Fibroblast of pulmonary artery (primary cell): ENCODE results near the gene PRKAG2.

Experiments
- DNase-seq: peaks from one replicate; pipeline ENCODE4 v3.0.0-alpha.2; 2010; ENCODE audit warnings: low read depth
- H3K4me3 ChIP-seq: replicated peaks from 2 replicates; pipeline ENCODE4 v1.5.1; 2011; ENCODE audit warnings: low read depth, mild to moderate bottlenecking, control low read depth, low read length, moderate library complexity
- TF ChIP-seq, protein P1 (sequence below): IDR thresholded peaks from 2 replicates; pipeline ENCODE4 v1.5.1; 2011; ENCODE audit warnings: mild to moderate bottlenecking, control low read depth, low read length, inconsistent platforms; ENCODE audit errors: missing control alignments

PRKAG2 gene

DNA sequence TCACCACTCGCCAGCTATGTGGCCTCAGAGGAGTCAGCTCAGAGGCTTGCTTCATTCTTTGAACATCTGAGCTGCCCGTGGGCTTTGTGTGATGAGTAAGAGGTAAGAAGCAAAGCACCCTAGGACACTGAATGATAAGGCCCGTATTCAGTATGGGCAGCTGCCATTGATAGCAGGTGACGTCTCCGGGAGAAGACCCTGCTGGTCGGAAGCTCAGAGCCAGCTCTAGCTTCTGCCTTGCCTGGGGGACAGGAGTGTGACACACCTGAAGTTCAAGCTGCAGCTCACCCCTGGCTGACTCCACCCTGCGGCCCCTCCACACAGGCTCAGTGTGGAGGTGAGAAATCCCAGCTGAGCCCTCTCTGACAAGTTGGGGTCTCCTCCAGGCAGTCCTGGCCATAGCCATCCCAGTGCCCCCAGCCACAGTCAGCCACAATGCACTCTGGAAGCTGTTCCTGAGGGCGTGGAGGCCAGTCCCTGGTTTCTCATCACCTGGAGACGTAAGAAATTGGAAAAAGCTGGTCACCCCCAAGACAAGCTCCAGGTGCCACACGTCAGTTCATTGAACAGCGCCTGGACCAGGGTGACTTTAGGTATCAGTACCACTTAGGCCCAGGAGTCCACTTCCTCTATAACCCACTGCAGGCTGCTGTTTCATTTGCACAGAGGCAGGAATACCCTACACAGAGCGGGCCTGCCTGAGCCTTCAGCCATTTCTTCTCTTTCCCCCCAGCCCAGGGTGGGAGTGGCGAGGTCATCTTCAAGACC, 192.3 kb downstream of the PRKAG2 start:
- DNase-seq, result no peak
- H3K4me3 ChIP-seq, result no peak overlapping the region
- TF ChIP-seq, protein P1, sequence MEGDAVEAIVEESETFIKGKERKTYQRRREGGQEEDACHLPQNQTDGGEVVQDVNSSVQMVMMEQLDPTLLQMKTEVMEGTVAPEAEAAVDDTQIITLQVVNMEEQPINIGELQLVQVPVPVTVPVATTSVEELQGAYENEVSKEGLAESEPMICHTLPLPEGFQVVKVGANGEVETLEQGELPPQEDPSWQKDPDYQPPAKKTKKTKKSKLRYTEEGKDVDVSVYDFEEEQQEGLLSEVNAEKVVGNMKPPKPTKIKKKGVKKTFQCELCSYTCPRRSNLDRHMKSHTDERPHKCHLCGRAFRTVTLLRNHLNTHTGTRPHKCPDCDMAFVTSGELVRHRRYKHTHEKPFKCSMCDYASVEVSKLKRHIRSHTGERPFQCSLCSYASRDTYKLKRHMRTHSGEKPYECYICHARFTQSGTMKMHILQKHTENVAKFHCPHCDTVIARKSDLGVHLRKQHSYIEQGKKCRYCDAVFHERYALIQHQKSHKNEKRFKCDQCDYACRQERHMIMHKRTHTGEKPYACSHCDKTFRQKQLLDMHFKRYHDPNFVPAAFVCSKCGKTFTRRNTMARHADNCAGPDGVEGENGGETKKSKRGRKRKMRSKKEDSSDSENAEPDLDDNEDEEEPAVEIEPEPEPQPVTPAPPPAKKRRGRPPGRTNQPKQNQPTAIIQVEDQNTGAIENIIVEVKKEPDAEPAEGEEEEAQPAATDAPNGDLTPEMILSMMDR, result no peak

DNA sequence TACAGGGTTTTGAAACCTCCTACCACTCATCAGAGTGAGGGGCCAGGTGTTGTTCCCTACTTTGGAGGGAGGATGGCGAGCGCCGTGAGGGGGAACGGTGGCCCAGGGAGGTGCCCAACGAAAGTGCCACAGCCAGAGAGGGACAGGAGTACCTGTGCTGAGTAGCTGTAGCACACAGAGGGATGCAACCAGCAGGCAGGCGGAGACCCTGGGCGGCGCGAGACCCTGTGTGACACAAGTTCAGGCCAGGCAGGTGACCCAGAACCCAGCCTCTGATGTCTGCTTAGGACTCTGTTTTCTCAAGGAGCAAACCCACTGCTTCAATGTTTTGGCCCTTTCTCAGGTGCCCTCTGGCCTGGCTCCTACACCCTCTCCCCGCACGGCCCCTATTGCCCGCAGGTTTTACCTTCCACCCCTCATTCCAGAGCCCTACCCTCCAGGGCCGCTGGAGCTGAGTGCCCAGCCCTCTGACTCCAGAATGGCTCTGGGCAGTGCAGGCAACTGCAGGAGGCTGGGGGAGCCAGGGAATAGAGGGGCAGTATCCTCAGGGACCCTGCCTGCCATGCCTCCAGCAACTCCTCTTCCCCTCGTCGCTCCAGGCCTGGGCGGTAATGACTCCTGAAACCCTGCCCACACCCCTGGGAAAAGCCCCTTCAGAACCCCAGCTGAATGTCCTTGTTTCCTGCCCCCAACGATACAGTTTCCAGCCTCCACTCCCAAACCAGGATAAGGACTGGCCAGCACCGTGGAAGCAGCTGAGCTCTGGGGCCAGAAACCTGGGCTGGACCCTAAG, 193.1 kb downstream of the PRKAG2 start:
- no peak overlapping the region for H3K4me3 ChIP-seq
- no peak for DNase-seq
- TF ChIP-seq, protein P1, result no peak

DNA sequence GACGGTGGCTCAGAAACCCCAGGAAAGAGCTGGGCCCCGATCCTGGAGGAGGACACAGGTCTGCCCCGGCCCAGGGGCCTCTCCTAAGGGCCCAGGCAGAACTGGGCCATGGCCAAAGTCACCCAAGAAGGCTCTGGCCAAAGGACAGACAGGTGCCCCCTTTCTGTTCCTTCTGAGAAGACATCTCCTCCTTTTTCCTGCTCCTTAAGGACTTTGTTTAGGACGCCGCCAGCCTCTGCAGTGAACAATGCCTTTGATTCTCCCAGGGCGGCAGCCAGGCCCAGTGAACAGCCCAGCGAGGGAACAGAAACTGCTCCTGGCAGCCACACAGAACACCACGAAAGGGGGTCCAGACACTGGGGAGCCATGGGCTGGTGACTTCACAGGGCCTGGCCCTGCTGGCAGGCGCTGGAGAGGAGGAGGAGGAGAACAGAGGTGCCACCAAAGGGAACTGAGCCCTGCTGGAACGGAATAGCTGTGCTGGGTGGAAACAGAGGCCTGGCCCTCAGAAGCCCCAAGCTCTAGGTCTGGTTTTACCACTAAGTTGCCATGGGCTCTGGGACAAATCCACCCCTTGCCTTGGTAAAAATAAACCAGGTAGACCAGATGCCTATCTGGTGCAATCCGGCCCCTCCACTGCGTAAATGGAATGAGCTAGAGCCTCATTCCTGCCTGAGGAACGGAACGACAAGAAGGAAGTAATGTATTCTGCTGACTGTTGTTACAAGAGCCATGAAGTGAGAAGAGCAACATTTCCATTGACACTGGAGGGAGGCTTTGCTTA, 193.9 kb downstream of the PRKAG2 start:
- no peak overlapping the region for H3K4me3 ChIP-seq
- DNase-seq, result no peak
- TF ChIP-seq, protein P1, result no peak

DNA sequence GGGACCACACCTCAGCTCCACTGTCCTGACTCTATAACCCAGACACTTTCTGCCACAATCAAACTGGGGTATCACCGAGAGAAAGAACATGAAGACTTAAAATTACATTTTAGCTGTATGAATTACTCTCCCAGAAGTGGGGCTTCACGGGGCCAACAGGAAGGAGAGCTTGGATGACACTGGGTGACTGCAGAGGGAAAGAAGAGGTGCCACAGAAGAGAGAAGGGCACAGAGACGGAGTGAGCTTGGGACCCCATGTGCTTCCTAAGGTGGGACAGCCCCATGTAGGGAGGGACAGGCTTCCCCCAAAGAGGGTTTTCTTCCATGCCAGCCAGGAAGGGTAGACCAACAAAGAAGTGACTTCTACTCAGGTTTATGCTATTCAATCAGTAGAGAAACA, 195.2 kb downstream of the PRKAG2 start:
- no peak for DNase-seq
- TF ChIP-seq, protein P1, result no peak
- H3K4me3 ChIP-seq, result no peak overlapping the region

DNA sequence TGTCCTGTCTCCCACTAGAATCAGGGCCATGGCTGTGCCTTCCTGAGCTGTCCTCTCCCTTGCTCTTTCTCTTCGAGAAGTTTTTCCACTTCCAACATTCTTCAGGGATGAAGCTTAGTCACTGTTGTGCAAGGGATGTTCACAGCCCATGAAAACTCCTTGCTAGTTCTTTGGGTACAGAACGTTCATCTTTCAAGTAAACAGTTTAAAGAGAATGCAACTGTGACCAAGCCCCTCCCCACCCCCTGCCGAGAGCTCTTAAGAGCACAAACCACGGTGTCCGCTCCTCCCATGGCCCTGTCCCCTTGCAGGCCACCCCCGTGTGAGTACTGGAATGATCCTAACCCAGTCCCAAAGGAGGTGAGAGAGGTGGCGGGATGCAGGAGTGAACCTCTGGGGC, 196.1 kb downstream of the PRKAG2 start:
- TF ChIP-seq, protein P1, result no peak
- DNase-seq, result peak; percentile 73
- no peak overlapping the region for H3K4me3 ChIP-seq

DNA sequence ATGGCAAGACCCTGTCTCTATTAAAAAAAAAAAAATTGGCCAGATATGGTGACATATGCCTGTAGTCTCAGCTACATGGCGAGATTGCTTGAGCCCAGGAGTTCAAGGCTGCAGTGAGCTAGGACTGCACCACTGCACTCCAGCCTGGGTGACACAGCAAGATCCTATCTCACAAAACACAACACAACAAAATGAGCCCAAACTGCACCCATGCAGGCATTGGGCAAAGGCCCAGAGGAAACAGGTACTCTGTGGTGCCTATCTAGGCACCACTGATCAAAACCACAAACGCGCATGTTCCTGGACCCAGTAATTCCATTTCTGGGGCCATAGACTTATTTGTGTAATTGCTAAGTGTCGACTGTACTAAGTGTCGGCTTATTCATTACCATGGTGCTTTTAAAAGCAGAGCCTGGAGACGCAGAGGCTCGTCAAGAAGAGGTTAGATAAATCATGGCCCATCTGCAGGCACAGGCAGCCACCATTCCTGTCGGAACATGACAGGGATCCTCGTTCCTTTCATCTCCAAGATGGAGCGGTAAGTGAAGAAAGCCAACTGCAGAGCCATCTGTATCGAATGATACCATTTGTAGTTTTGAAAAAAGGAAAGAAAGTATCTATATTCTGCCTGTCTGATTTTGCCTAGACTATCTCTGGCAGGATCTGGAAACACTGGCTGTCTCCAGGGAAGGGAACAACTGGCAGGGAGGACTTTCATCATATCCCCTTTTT, 196.9 kb downstream of the PRKAG2 start:
- no peak for DNase-seq
- TF ChIP-seq, protein P1, result no peak
- H3K4me3 ChIP-seq, result no peak overlapping the region
